ENCODE data around the gene CHD6.

DNA sequence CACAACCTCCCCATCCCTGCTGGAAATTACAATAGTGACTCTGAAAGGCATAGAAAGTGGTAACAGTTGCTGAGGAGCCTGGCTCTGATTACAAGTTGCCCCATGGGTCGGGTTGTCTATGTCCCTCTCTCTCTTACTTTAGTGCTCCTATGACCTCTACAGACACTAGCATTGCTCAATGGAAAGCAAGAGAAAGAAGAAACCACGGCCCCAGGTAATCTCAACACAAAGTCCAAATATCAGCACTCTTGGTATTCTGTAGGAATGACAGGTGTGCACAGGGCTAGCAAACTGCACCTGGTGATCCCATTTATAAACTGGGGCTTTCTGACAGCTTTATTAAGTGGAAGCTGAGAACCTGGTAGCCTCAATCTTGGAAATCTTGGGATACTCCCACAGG, 171.2 kb downstream of the CHD6 start:
- TF ChIP-seq ZNF335 (CRISPR knock-in tag; IDR thresholded peaks at IDR 0.05) (no peak), MXD4 (CRISPR knock-in tag; IDR thresholded peaks at IDR 0.05) (no peak), KDM2A (CRISPR knock-in tag; IDR thresholded peaks at IDR 0.05; ENCODE audit: borderline replicate concordance, low read depth) (no peak)

Measured in HepG2 (cell line).